Measurements from ENCODE around the gene TRPV2.
"Not testable (repeated sequence)": the region's sequence is repeated elsewhere in the genome, so short reads cannot be mapped to it uniquely, and the experiment has no call there.

TRPV2 gene

DNA sequence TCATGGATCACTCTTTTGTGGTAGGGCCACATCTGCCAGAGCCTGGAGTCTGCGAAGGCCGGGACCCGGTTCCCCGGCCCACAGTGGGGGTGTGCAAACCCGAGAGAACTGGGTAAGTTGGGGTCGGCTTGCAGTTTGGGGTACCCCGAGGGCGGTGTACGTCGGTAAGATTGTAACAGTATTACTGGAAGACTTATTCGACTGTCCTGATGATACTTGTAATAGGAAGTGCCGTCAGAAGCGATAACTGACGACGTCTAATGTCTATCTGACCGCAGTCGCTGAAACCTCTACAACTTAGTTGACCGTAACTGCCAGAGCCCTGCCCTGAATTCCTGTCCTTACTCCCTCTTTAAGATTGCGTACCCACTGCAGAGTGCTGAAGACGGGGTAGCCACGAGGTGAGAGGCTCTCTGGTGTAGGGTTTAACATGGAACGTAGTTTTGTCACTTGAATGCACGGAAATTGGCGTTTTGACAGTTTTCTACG is 24.0 kb downstream of the TRPV2 start:
- no peak for DNase-seq (ENCODE audit: low read depth)
- TF ChIP-seq, protein P1, sequence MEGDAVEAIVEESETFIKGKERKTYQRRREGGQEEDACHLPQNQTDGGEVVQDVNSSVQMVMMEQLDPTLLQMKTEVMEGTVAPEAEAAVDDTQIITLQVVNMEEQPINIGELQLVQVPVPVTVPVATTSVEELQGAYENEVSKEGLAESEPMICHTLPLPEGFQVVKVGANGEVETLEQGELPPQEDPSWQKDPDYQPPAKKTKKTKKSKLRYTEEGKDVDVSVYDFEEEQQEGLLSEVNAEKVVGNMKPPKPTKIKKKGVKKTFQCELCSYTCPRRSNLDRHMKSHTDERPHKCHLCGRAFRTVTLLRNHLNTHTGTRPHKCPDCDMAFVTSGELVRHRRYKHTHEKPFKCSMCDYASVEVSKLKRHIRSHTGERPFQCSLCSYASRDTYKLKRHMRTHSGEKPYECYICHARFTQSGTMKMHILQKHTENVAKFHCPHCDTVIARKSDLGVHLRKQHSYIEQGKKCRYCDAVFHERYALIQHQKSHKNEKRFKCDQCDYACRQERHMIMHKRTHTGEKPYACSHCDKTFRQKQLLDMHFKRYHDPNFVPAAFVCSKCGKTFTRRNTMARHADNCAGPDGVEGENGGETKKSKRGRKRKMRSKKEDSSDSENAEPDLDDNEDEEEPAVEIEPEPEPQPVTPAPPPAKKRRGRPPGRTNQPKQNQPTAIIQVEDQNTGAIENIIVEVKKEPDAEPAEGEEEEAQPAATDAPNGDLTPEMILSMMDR (IDR thresholded peaks at IDR 0.05; ENCODE audit: low read depth, low read length, missing control alignments): no peak

DNA sequence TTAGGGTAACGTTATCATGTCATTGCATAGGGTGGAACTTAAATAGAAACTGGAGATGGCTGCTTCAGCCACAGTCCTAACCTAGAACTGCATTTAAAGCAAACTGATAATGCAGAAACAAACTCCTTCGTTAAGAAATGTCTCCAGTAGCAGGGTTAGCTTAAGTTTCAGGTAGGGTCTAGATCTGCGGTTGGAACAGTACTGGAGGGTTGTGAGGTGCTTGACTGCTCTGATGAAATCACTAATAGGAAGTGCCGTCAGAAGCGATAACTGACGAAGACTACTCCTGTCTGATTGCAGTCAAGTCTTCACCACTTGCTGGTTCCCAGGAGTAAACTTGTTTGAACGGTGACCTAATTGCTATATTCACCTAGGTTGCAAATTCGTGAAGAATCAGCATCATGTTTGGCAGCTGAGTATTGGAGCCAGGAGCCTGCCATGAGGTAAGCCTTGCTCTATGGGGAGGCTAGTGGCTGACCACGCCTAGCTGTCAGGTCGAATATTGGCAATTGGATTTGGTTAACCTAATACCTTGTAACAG is 24.5 kb downstream of the TRPV2 start:
- peak overlapping the region; percentile 68 for H3K4me3 ChIP-seq (ENCODE audit: low read depth, low read length)
- DNase-seq (ENCODE audit: low read depth): no peak
- TF ChIP-seq, protein P1 (IDR thresholded peaks at IDR 0.05; ENCODE audit: low read depth, low read length, missing control alignments): no peak

More for the DNA sequence above, 24.0 kb downstream of the TRPV2 start:
- H3K4me3 ChIP-seq (ENCODE audit: low read depth, low read length): peak overlapping the region; percentile 68

DNA sequence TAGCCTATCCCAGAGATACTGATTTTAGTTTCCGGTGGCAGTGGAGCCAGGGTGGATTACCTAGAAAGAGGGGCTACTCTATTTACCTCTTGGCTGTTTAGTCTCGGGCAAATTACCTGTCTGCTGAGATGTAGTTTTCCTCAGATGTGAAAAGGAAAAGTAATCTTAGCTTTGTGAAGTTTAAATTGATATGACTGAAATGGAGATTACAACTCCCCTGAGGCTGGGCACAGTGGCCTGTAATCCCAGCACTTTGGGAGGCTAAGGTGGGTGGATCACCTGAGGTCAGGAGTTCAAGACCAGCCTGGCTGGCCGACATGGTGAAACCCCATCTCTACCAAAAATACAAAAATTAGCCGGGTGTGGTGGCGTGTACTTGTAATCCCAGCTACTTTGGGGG is 25.0 kb downstream of the TRPV2 start:
- DNase-seq (ENCODE audit: low read depth): not testable (repeated sequence)
- H3K4me3 ChIP-seq (ENCODE audit: low read depth, low read length): peak overlapping the region; percentile 68

DNA sequence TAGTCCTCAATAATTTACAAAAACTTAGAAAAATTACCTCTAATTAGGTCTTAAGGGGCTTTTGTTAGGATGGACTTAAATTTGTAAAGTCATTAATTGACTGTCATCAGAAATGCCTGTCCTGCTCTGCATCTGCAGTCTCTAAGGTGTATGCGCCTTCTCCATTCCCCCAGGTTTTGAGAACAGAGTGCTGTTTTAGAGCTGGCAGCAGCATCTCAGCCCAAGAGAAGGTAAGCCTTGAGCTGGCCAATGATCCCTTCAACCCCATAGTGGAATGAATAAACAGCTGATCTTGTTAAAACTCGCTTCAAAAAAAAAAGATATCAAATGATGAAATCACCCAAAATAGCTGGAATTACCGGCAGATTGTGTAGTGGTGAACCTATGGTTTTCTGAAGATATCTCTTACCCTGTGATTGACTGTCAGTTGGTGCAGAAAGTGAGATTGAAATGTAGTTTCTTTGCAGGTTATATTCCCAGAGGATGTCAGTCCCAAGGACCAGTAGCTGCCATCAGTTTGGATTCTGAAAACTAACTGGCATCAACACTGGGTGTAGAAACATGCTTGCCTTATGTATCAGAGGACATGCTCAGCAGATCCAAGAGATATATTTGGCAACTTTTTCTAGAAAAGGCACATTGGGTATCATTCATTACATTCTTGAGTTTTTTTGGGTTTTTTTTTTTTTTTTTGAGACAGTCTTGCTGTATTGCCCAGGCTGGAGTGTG is 25.7 kb downstream of the TRPV2 start:
- TF ChIP-seq, protein P1 (IDR thresholded peaks at IDR 0.05; ENCODE audit: low read depth, low read length, missing control alignments): no peak
- H3K4me3 ChIP-seq (ENCODE audit: low read depth, low read length): peak overlapping the region; percentile 68
- DNase-seq (ENCODE audit: low read depth): no peak

DNA sequence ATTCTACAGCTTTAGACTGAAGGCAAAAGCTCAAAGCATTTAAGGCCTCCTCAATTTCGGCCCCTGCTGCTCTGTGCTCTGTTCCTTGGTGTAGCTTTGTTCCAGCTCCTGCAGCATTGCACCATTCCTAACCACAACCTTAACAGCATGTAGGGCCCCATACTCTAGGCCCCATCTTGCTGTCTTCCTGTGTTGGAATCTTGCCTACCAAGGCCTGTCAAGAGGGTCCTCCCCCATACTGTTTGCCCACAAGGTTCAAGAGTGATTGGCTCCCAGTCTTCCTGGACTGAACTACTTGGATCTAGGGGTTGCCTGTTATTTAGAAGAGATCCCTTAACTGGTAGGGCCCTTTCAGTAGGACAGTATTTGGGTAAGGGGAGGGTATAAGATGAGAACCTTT is 26.8 kb downstream of the TRPV2 start:
- DNase-seq (ENCODE audit: low read depth): no peak
- TF ChIP-seq, protein P1 (IDR thresholded peaks at IDR 0.05; ENCODE audit: low read depth, low read length, missing control alignments): no peak
- H3K4me3 ChIP-seq (ENCODE audit: low read depth, low read length): peak overlapping the region; percentile 68

DNA sequence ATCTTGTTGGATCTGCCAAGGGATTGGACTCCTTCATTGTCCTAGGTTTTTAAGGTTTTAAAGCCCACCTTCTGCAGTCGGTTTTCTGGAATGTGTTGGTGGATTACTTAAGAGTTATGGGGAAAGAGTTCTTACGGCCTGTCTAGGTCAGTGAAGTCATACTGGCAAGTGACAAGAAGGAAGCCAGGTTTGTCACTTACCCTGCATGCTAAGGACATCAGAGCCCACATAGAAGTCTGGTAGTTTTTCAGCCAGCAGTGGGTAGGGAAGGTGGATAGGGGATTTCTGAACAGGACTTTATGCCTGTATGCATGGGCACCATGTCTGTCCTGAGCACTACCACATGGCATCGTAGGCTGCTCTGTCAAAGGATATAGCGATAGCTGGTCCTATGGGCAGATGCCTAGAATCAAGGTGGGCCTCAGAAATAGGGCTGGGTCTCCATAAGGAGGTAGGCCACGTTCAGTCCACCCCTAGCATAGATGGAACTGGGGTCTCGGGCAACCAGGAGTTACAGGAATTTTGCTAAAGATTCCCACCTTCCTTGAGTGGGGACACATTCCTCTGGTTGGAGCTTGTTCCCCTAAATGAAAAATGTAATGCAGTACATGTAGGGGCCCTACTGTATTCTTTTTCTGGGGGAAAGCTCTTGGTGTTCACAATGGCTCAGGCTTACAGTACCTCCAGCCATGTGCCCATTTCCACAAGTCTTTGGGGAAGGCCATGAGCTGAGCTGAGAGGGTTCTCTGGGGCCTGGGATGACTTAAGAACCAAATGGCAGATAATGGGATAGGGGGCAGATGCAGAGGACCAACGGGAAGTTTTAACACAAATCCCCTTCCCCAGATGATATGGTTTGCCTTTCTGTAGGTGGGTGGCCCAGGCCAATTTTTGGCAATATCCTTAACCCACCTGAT is 27.5 kb downstream of the TRPV2 start:
- DNase-seq (ENCODE audit: low read depth): no peak
- TF ChIP-seq, protein P1 (IDR thresholded peaks at IDR 0.05; ENCODE audit: low read depth, low read length, missing control alignments): no peak
- peak overlapping the region; percentile 68; the same call in 1 of the 2 replicates for H3K4me3 ChIP-seq (ENCODE audit: low read depth, low read length)
